ENCODE results near the gene SLC43A1.

The SLC43A1 gene

GRCh38 chr11:57498540-57498939 lies 17.0 kb downstream of the SLC43A1 start:
- DNase-seq: no peak

GRCh38 chr11:57497303-57498247 lies 17.9 kb downstream of the SLC43A1 start:
- DNase-seq: no peak

GRCh38 chr11:57496109-57496820 lies 19.2 kb downstream of the SLC43A1 start:
- no peak for DNase-seq

GRCh38 chr11:57493507-57494503 lies 21.7 kb downstream of the SLC43A1 start:
- peak in 27 of 58 donors; percentile 10 to 68 (median 30) for DNase-seq

GRCh38 chr11:57491371-57492061 lies 24.0 kb downstream of the SLC43A1 start:
- DNase-seq: peak in 2 of 58 donors; percentile 26 to 32

GRCh38 chr11:57490456-57491248 lies 24.9 kb downstream of the SLC43A1 start:
- DNase-seq: no peak

GRCh38 chr11:57487920-57488659 lies 27.4 kb downstream of the SLC43A1 start:
- no peak for DNase-seq

GRCh38 chr11:57487021-57487778 lies 28.3 kb downstream of the SLC43A1 start:
- no peak for DNase-seq

- DNase-seq: no peak
Measured at GRCh38 chr11:57485217-57485990, 30.1 kb downstream of the SLC43A1 start.

GRCh38 chr11:57484141-57484710 lies 31.3 kb downstream of the SLC43A1 start:
- peak in 4 of 58 donors; percentile 10 to 18 (median 16) for DNase-seq

- DNase-seq: no peak
Measured at GRCh38 chr11:57483562-57483918, 32.0 kb downstream of the SLC43A1 start.

GRCh38 chr11:57482782-57483561 lies 32.5 kb downstream of the SLC43A1 start:
- peak in 10 of 58 donors; percentile 15 to 48 (median 30) for DNase-seq

- DNase-seq: no peak
Measured at GRCh38 chr11:57481915-57482781, 33.4 kb downstream of the SLC43A1 start.

GRCh38 chr11:57481315-57481714 lies 34.2 kb downstream of the SLC43A1 start:
- no peak for DNase-seq
